ENCODE data around the gene PALS1.

DNA sequence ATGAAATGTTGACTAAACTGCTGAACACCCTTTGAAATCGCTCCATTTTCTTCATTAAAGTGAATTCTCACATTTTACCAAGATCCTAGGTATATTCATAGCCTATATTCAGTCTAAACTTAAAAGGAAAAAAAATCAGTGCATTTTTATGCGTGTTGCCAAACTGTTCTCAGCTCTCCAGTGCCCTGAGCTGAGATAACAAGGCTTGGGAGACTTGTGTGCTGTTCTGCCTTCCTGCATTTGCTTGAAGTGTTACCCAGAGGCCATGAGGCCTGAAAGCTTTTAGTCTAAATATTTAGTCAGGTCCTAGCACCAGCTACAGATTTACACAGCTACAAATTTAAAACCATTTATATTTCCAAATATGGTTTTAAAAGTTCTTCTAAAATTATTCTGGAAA, 8.6 kb upstream of the PALS1 start:
- TF ChIP-seq, protein P1, sequence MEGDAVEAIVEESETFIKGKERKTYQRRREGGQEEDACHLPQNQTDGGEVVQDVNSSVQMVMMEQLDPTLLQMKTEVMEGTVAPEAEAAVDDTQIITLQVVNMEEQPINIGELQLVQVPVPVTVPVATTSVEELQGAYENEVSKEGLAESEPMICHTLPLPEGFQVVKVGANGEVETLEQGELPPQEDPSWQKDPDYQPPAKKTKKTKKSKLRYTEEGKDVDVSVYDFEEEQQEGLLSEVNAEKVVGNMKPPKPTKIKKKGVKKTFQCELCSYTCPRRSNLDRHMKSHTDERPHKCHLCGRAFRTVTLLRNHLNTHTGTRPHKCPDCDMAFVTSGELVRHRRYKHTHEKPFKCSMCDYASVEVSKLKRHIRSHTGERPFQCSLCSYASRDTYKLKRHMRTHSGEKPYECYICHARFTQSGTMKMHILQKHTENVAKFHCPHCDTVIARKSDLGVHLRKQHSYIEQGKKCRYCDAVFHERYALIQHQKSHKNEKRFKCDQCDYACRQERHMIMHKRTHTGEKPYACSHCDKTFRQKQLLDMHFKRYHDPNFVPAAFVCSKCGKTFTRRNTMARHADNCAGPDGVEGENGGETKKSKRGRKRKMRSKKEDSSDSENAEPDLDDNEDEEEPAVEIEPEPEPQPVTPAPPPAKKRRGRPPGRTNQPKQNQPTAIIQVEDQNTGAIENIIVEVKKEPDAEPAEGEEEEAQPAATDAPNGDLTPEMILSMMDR (IDR thresholded peaks at IDR 0.05; ENCODE audit: poor library complexity): no peak
- TF ChIP-seq EZH2 (IDR thresholded peaks at IDR 0.05; ENCODE audit: borderline replicate concordance): no peak
- no peak for TF ChIP-seq EZH2phosphoT487 (IDR thresholded peaks at IDR 0.05; ENCODE audit: low read depth, severe bottlenecking, unreplicated experiment)

Measured in hepatocyte (in vitro differentiated cells).